ENCODE results near the gene SKIDA1.

Gene SKIDA1

GRCh38 chr10:21528236-21529031 is 3.0 kb upstream of the SKIDA1 start:
- no peak for DNase-seq

- no peak for DNase-seq
Measured at GRCh38 chr10:21527598-21528235, 2.2 kb upstream of the SKIDA1 start.

GRCh38 chr10:21526860-21527597 is 1.5 kb upstream of the SKIDA1 start:
- DNase-seq = peak; percentile 61

- peak; percentile 59 for DNase-seq
Measured at GRCh38 chr10:21526188-21526859, 842 bp upstream of the SKIDA1 start.

GRCh38 chr10:21524526-21525366 is 736 bp downstream of the SKIDA1 start:
- no peak for DNase-seq

- no peak for DNase-seq
Measured at GRCh38 chr10:21524131-21524525, 1.4 kb downstream of the SKIDA1 start.

- no peak for DNase-seq
Measured at GRCh38 chr10:21523557-21524008, 1.9 kb downstream of the SKIDA1 start.

- no peak for DNase-seq
Measured at GRCh38 chr10:21522631-21523406, 2.7 kb downstream of the SKIDA1 start.

- no peak for DNase-seq
Measured at GRCh38 chr10:21521751-21522533, 3.5 kb downstream of the SKIDA1 start.

GRCh38 chr10:21520949-21521348 is 4.5 kb downstream of the SKIDA1 start:
- no peak for DNase-seq

GRCh38 chr10:21520509-21520908 is 5.0 kb downstream of the SKIDA1 start:
- DNase-seq = no peak

GRCh38 chr10:21519941-21520436 is 5.5 kb downstream of the SKIDA1 start:
- no peak for DNase-seq

- no peak for DNase-seq
Measured at GRCh38 chr10:21519397-21519933, 6.0 kb downstream of the SKIDA1 start.

- no peak for DNase-seq
Measured at GRCh38 chr10:21518641-21519396, 6.7 kb downstream of the SKIDA1 start.

- no peak for DNase-seq
Measured at GRCh38 chr10:21518149-21518640, 7.3 kb downstream of the SKIDA1 start.

GRCh38 chr10:21517134-21518031 is 8.1 kb downstream of the SKIDA1 start:
- DNase-seq = no peak

GRCh38 chr10:21516242-21517131 is 9.0 kb downstream of the SKIDA1 start:
- DNase-seq = peak; percentile 53
